Prostate gland (tissue), 2 donors: ENCODE results near the gene AFDN. TPM values are rescaled to one million over a fixed set of nuclear protein-coding genes. Genes with fewer than 3 reads are reported as not detected.

Experiments used
- DNase-seq: peaks from one replicate; pipeline ENCODE4 v3.0.0-alpha.2; 2019; ENCODE audit warnings: low spot score
- H3K27ac ChIP-seq, 2 donors: fragments of 200-600 bp; sonication (generic); 2 replicates each; pipeline ENCODE4 v1.5.1; 2017 to 2019
- H3K27me3 ChIP-seq: fragments of 200-600 bp; sonication (generic); replicated peaks from 2 replicates; pipeline ENCODE4 v1.5.1; 2019; ENCODE audit not compliant: insufficient read depth
- H3K36me3 ChIP-seq, 2 donors: fragments of 200-600 bp; sonication (generic); 1 replicate in 1 of 2; 2 replicates in 1 of 2; pipeline versions ENCODE4 v1.5.1 to v1.8.1; 2017 to 2019
- H3K4me1 ChIP-seq: fragments of 200-600 bp; sonication (generic); replicated peaks from 2 replicates; pipeline ENCODE4 v1.5.1; 2019
- H3K4me3 ChIP-seq, 2 donors: fragments of 200-600 bp; sonication (generic); 2 replicates each; pipeline ENCODE4 v1.5.1; 2017 to 2019
- H3K9me3 ChIP-seq: fragments of 200-600 bp; sonication (generic); 2 replicates; pipeline ENCODE4 v1.5.1; 2017
- POLR2A ChIP-seq: fragments of 450-650 bp; IDR thresholded peaks from one replicate; pipeline ENCODE4 v1.6.1; 2016; ENCODE audit warnings: antibody characterized with exemption, mild to moderate bottlenecking
- POLR2AphosphoS5 ChIP-seq: sonication (generic); formaldehyde crosslinking; IDR thresholded peaks from one replicate; pipeline ENCODE4 v1.6.1; 2017; ENCODE audit warnings: antibody characterized with exemption
- WGBS: methylation state at CpG from one replicate; pipeline ENCODE4 v1.1.5; 2018; 5-methylcytosine and 5-hydroxymethylcytosine counted together
- intact Hi-C: fragments of 100-400 bp; cut with DNase I; formaldehyde crosslinking; loops from one replicate; pipeline ENCODE4 v1.14.2; 2022
- total RNA-seq, 2 donors: library from RNA; depleted of rRNA; stranded (reverse); fragments of >200 nt; gene quantifications; one replicate each; pipeline ENCODE4 v1.1.0, GENCODE V29; 2016
- TF ChIP-seq, protein P1 (sequence below), 4 experiments: fragments of 200-600 bp in 2 of 4; fragments of 450-650 bp in 2 of 4; sonication (generic) in 2 of 4; IDR thresholded peaks; 1 replicate in 3 of 4; 2 replicates in 1 of 4; pipeline ENCODE4 v1.5.1; 2016 to 2019; ENCODE audit warnings: antibody characterized with exemption in 4 of 4, mild to moderate bottlenecking in 2 of 4, moderate library complexity in 2 of 4

Gene AFDN
- total RNA-seq, 2 donors from 2014 or later = 171 to 204 TPM

DNA sequence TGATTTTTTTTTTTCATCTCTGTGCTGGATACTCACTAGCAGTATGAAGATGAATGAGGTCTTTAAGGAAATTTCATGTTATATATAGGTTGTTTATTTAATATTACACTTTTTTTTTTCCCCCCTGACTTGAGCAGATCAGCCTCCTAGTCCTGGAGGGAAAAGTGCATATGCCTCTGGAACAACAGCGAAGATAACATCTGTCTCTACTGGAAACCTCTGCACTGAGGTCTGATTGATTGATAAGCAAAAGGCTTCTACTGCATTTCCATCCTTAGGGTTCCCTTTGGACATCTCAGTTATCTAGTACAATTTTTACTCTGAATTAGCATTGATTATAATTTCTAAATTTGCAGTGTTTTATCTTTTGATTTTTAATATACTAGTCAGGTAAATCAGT, 121.0 kb downstream of the AFDN start:
- TF ChIP-seq POLR2AphosphoS5 (no peak), POLR2A (no peak)
- TF ChIP-seq, protein P1, sequence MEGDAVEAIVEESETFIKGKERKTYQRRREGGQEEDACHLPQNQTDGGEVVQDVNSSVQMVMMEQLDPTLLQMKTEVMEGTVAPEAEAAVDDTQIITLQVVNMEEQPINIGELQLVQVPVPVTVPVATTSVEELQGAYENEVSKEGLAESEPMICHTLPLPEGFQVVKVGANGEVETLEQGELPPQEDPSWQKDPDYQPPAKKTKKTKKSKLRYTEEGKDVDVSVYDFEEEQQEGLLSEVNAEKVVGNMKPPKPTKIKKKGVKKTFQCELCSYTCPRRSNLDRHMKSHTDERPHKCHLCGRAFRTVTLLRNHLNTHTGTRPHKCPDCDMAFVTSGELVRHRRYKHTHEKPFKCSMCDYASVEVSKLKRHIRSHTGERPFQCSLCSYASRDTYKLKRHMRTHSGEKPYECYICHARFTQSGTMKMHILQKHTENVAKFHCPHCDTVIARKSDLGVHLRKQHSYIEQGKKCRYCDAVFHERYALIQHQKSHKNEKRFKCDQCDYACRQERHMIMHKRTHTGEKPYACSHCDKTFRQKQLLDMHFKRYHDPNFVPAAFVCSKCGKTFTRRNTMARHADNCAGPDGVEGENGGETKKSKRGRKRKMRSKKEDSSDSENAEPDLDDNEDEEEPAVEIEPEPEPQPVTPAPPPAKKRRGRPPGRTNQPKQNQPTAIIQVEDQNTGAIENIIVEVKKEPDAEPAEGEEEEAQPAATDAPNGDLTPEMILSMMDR (IDR thresholded peaks at IDR 0.05) = no peak
- H3K27me3 ChIP-seq = no peaks in the 10 kb centered on the region
- no peak overlapping the region for H3K4me3 ChIP-seq
- H3K36me3 ChIP-seq = peaks cover 11 to 21% of the 10 kb centered on the region in 2 donors
- no peak overlapping the region for H3K27ac ChIP-seq
- H3K4me1 ChIP-seq = no peaks in the 10 kb centered on the region
- DNase-seq = no peak
- intact Hi-C loops = no loop called here
- WGBS = 78% methylated on average over 1 of the region's 1 CpG
- H3K9me3 ChIP-seq = no peaks in the 10 kb centered on the region

DNA sequence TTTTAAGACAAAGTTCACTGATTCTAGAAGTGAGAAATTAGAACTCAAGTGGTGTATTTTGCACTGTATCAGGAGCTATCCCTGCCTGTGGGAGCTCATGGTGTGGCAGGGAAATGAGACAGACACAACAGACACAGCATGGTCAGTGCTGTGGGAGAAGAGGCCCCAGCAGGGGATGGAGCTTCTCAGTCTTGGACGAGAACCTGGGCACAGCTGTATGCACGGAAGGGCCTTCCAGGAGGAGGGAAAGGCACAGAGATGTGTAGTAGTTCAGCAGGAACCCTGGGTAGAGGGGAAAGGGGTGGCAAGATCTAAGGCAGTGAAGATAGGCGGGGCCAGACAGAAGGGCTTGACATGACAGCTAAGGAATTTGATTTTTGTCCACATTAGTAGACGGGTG, 122.0 kb downstream of the AFDN start:
- Histone ChIP-seq H3K36me3 (peaks cover 11 to 21% of the 10 kb centered on the region in 2 donors), H3K27me3 (no peaks in the 10 kb centered on the region), H3K4me1 (no peaks in the 10 kb centered on the region), H3K27ac (no peak overlapping the region), H3K4me3 (no peak overlapping the region), H3K9me3 (no peaks in the 10 kb centered on the region)
- TF ChIP-seq, protein P1 (IDR thresholded peaks at IDR 0.05) = no peak
- TF ChIP-seq POLR2AphosphoS5 = no peak
- TF ChIP-seq POLR2A = no peak
- intact Hi-C loops = no loop called here
- no peak for DNase-seq
- 86% methylated on average over 4 of the region's 4 CpGs for WGBS

DNA sequence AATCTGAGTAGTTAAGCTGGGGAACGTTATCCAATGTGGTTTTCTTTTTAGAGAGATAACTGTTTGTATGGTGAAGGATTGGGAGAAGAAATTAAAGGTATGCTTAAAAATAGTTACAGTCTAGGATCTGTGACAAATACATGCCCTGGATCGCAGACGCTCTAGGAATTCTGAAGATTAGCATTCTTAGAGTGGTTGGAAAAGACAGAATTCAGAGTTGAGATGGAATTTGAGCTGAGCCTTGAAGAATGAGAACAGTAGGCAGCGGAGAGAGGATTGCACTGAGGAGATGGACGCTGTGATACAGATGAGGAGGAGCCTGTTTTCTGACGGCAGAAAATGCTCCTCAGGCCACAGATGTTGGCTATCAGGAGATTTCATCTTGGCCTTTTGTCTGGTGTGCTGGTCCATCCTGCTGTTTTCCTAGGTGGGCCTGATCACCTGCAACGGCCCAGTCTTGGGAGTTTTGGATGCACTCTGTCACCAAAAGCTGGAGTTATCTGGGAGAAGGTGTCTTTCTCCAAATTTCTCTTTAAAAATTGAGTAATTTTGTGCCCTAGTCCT, 122.5 kb downstream of the AFDN start:
- intact Hi-C loops = no loop called here
- H3K36me3 ChIP-seq = peaks cover 11 to 20% of the 10 kb centered on the region in 2 donors
- no peaks in the 10 kb centered on the region for H3K4me1 ChIP-seq
- no peak overlapping the region for H3K27ac ChIP-seq
- DNase-seq = no peak
- TF ChIP-seq, protein P1 (IDR thresholded peaks at IDR 0.05) = no peak
- TF ChIP-seq POLR2AphosphoS5 = no peak
- TF ChIP-seq POLR2A = no peak
- no peak overlapping the region for H3K4me3 ChIP-seq
- H3K9me3 ChIP-seq = no peaks in the 10 kb centered on the region
- no peaks in the 10 kb centered on the region for H3K27me3 ChIP-seq
- WGBS = 78% methylated on average over 7 of the region's 7 CpGs

DNA sequence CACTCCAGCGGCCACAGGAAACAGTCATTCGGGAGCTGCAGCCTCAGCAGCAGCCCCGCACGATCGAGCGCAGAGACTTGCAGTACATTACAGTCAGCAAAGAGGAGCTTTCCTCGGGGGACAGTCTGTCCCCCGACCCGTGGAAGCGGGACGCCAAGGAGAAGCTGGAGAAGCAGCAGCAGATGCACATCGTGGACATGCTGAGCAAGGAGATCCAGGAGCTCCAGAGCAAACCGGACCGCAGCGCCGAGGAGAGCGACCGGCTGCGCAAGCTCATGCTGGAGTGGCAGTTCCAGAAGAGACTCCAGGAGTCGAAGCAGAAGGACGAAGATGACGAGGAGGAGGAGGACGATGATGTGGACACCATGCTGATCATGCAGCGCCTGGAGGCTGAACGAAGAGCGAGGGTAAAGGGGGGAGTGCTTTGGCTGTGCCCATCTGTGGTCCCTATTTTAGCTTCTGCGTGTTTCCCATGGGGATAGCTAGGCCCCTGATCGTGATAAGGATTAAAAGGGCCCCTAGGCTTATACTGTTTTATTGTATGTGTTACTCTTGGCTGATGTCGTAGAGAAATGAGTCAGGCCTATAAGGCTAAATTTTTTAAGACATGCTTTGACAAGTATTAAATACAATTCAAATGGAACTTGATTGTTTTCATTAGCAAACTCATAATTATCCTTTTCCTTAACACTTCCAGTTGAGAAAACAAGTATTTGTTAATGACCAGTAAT, 125.2 kb downstream of the AFDN start:
- Histone ChIP-seq H3K9me3 (no peaks in the 10 kb centered on the region), H3K27ac (no peak overlapping the region), H3K4me1 (no peaks in the 10 kb centered on the region), H3K36me3 (peaks cover 11 to 15% of the 10 kb centered on the region in 2 donors), H3K4me3 (no peak overlapping the region), H3K27me3 (no peaks in the 10 kb centered on the region)
- 91% methylated on average over 29 of the region's 29 CpGs for WGBS
- no peak for DNase-seq
- TF ChIP-seq, protein P1 (IDR thresholded peaks at IDR 0.05) = no peak
- TF ChIP-seq POLR2AphosphoS5 (no peak), POLR2A (no peak)
- intact Hi-C loops = no loop called here

DNA sequence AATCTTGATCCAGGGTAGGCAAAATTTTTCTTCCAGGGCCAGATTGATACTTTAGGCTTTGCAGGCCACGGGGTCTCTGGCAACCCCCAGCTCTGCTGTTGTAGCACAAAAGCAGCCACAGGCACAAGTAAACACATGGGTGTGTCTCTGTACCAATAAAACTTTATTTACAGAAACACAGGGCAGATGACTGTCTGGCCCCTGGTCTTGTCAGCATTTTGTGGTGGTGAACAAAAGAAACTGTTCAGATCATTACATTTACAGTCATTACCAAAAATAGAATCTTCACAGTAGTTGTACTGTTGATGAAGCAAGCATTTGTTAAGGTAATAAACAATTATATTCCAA, 125.8 kb downstream of the AFDN start:
- Histone ChIP-seq H3K36me3 (peaks cover 11 to 15% of the 10 kb centered on the region in 2 donors), H3K4me1 (no peaks in the 10 kb centered on the region), H3K4me3 (no peak overlapping the region), H3K27me3 (no peaks in the 10 kb centered on the region), H3K27ac (no peak overlapping the region), H3K9me3 (no peaks in the 10 kb centered on the region)
- no peak for DNase-seq
- WGBS = 63% methylated on average over 1 of the region's 1 CpG
- intact Hi-C loops = no loop called here
- no peak for TF ChIP-seq POLR2A
- TF ChIP-seq, protein P1 (IDR thresholded peaks at IDR 0.05) = no peak
- TF ChIP-seq POLR2AphosphoS5 = no peak
